ENCODE measurements around the gene FAM199X.

DNA sequence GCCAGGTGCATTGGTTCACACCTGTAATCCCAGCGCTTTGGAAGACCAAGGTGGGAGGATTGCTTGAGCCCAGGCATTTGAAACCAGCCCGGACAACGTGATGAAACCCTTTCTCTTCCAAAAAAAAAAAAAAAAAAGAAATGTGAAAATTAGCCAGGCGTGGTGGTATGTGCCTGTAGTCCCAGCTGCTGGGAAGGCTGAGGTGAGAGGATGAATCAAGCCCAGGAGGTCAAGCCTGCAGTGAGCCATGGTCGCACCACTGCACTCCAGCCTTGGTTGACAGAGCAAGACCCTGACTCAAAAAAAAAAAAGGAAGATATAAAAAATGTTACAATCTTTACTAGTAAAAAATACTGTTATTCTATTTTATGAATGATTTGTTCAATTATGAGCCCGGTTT, 5.9 kb downstream of the FAM199X start:
- TF ChIP-seq CTCF (IDR thresholded peaks at IDR 0.05; ENCODE audit: control extremely low read depth in 1 of 3, insufficient read depth in 1 of 3, low read depth in 1 of 3, low read length in 3 of 3), result no peak
- no peak for TF ChIP-seq JUND (IDR thresholded peaks at IDR 0.05; ENCODE audit: low read length)
- TF ChIP-seq, protein P1, sequence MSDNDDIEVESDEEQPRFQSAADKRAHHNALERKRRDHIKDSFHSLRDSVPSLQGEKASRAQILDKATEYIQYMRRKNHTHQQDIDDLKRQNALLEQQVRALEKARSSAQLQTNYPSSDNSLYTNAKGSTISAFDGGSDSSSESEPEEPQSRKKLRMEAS (IDR thresholded peaks at IDR 0.05), result no peak
- TF ChIP-seq POLR2AphosphoS5 (IDR thresholded peaks at IDR 0.05; ENCODE audit: low read depth, low read length), result no peak
- no peak for TF ChIP-seq EZH2 (IDR thresholded peaks at IDR 0.05; ENCODE audit: low read depth, low read length, severe bottlenecking)

All from H1 (cell line).